Measurements from ENCODE around the gene GLB1L2. TPM values are rescaled to one million over a fixed set of nuclear protein-coding genes. Genes with fewer than 3 reads are reported as not detected.

GLB1L2 gene
- total RNA-seq, 2 donors from 2014 or later, result 9.9 to 12.5 TPM

- Mint-ChIP-seq H3K9me3 (no peaks in the 10 kb centered on the region), H3K36me3 (ENCODE audit: low read depth) (no peaks in the 10 kb centered on the region), H3K4me1 (no peaks in the 10 kb centered on the region), H3K27me3 (ENCODE audit: insufficient read depth) (no peaks in the 10 kb centered on the region), H3K4me3 (no peak overlapping the region), H3K27ac (no peak overlapping the region)
- no peaks in the 10 kb centered on the region for H3K27me3 ChIP-seq (ENCODE audit: control insufficient read depth, insufficient read depth, low read length, poor library complexity, severe bottlenecking)
- H3K27ac ChIP-seq (ENCODE audit: low read depth, low read length), result no peak overlapping the region
- TF ChIP-seq CTCF (conservative IDR thresholded peaks at IDR 0.05), result no peak
- H3K36me3 ChIP-seq (ENCODE audit: control insufficient read depth, insufficient read depth, low read length), result no peaks in the 10 kb centered on the region
- H3K4me3 ChIP-seq (ENCODE audit: low read length), result no peak overlapping the region
- no peaks in the 10 kb centered on the region for H3K4me1 ChIP-seq (ENCODE audit: control insufficient read depth, insufficient read depth, low read length)
- no peak for DNase-seq
- WGBS, 2 experiments (ENCODE audit: insufficient coverage in 1 of 2, insufficient read length in 1 of 2), result 94 to 96% methylated on average over 10 to 13 of the region's 13 CpGs
- no peaks in the 10 kb centered on the region for H3K9me3 ChIP-seq (ENCODE audit: control insufficient read depth, low read length)
- H3K9ac ChIP-seq (ENCODE audit: extremely low read depth, low read length, poor library complexity, severe bottlenecking), result no peak overlapping the region
Observed at GRCh38 chr11:134288486-134288885, 43.3 kb upstream of the GLB1L2 start.

- Histone ChIP-seq H3K4me1 (ENCODE audit: control insufficient read depth, insufficient read depth, low read length) (no peaks in the 10 kb centered on the region), H3K4me3 (ENCODE audit: low read length) (no peak overlapping the region), H3K9me3 (ENCODE audit: control insufficient read depth, low read length) (no peaks in the 10 kb centered on the region), H3K36me3 (ENCODE audit: control insufficient read depth, insufficient read depth, low read length) (no peaks in the 10 kb centered on the region), H3K27me3 (ENCODE audit: control insufficient read depth, insufficient read depth, low read length, poor library complexity, severe bottlenecking) (no peaks in the 10 kb centered on the region), H3K27ac (ENCODE audit: low read depth, low read length) (no peak overlapping the region), H3K9ac (ENCODE audit: extremely low read depth, low read length, poor library complexity, severe bottlenecking) (no peak overlapping the region)
- no peak overlapping the region for H3K4me3 Mint-ChIP-seq
- H3K27me3 Mint-ChIP-seq (ENCODE audit: insufficient read depth), result no peaks in the 10 kb centered on the region
- WGBS, 2 experiments (ENCODE audit: insufficient coverage in 1 of 2, insufficient read length in 1 of 2), result 89 to 100% methylated on average over 1 to 4 of the region's 4 CpGs
- no peak for DNase-seq
- H3K9me3 Mint-ChIP-seq, result no peaks in the 10 kb centered on the region
- H3K27ac Mint-ChIP-seq, result no peak overlapping the region
- no peak for TF ChIP-seq CTCF (conservative IDR thresholded peaks at IDR 0.05)
- H3K4me1 Mint-ChIP-seq, result no peaks in the 10 kb centered on the region
- H3K36me3 Mint-ChIP-seq (ENCODE audit: low read depth), result no peaks in the 10 kb centered on the region
Observed at GRCh38 chr11:134289167-134289566, 42.6 kb upstream of the GLB1L2 start.

- no peaks in the 10 kb centered on the region for H3K9me3 Mint-ChIP-seq
- H3K36me3 Mint-ChIP-seq (ENCODE audit: low read depth), result no peaks in the 10 kb centered on the region
- no peak overlapping the region for H3K9ac ChIP-seq (ENCODE audit: extremely low read depth, low read length, poor library complexity, severe bottlenecking)
- no peak overlapping the region for H3K27ac Mint-ChIP-seq
- H3K27ac ChIP-seq (ENCODE audit: low read depth, low read length), result no peak overlapping the region
- H3K27me3 ChIP-seq (ENCODE audit: control insufficient read depth, insufficient read depth, low read length, poor library complexity, severe bottlenecking), result no peaks in the 10 kb centered on the region
- no peak overlapping the region for H3K4me3 ChIP-seq (ENCODE audit: low read length)
- no peaks in the 10 kb centered on the region for H3K36me3 ChIP-seq (ENCODE audit: control insufficient read depth, insufficient read depth, low read length)
- 68 to 76% methylated on average over 3 to 12 of the region's 12 CpGs for WGBS, 2 experiments (ENCODE audit: insufficient coverage in 1 of 2, insufficient read length in 1 of 2)
- H3K4me1 ChIP-seq (ENCODE audit: control insufficient read depth, insufficient read depth, low read length), result no peaks in the 10 kb centered on the region
- H3K27me3 Mint-ChIP-seq (ENCODE audit: insufficient read depth), result no peaks in the 10 kb centered on the region
- H3K9me3 ChIP-seq (ENCODE audit: control insufficient read depth, low read length), result no peaks in the 10 kb centered on the region
- DNase-seq, result no peak
- H3K4me1 Mint-ChIP-seq, result no peaks in the 10 kb centered on the region
- TF ChIP-seq CTCF (conservative IDR thresholded peaks at IDR 0.05), result no peak
- no peak overlapping the region for H3K4me3 Mint-ChIP-seq
Observed at GRCh38 chr11:134289789-134290188, 42.0 kb upstream of the GLB1L2 start.
